Hematopoietic multipotent progenitor cell treated with erythropoietin and hydrocortisone succinate and interleukin-3 and kit ligand, for 4 days (in vitro differentiated cells): ENCODE data around the gene DPYD.

Experiments
- DNase-seq: peaks from one replicate; pipeline ENCODE4 v3.0.0-alpha.2; 2015

The DPYD gene

DNA sequence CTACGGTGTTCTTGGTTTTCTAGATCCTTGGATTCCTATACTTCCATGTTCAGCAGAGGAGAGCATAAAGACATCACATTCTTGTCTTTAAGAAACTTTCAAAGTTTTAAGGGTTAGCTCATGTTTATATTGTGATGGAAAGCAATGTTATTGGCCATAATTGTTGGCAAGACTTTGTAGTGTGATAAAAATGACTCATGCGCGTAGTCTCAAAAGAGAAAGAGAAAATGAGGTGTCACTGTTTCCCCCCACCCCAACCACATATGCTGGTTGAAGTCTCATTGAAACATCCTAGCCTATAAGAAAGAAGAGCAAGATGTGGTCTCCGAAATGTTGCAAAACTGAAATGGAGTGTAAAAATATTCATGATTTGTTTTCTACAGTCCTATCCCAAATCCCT, 850.5 kb downstream of the DPYD start:
- DNase-seq: no peak

DNA sequence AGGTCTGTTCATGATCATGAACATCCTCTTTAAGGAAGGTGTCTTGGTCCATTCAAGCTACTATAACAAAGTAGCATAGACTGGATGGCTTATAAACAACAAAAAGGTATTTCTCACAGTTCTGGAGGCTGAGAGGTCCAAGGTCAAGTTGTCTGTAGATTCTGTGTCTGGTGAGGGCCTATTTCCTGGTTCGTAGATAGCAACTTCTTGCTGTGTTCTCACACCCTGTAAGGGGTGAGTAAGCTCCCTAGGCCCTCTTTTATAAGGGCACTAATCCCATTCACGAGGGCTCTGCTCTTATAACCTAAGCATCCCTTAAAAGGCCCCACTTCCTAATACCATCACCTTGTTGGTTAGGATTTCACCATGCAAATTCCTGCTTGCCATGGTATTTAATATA, 851.5 kb downstream of the DPYD start:
- no peak for DNase-seq

DNA sequence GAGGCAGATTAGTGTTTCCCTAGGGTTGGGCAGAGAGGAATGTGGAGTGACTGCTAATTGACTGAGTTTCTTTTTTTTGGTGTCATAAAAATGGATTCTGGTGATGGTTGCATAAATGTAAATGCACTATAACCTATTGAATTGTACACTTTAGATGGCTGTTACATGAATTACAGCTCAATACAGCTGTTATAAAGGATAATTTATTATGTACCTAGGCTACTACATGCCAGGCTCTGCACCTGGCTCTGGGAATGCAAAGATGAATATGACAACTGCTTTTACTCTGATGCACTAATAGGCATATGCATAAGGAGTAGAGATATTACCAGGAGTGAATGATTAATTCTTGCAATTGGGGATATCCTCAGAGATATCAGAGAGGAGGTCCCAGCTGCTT, 854.0 kb downstream of the DPYD start:
- no peak for DNase-seq

DNA sequence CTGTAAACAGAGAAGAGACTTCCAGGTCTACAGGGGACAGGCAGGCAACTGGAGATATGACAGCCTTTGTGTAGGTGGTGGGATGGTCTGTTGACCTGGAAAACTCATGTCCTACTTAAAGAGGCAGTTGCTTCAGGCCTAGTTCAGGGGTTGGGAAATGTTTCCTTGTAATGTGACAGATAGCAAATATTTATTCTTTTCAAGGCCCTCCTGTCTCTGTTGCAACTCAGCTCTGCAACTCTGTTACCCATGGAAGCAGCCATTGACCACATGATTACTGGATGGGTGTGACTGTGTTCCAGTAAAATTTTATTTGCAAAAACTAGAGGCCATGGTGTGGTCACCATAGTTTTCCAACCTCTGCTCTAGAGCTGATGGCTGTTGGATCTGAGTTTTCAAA, 857.3 kb downstream of the DPYD start:
- DNase-seq: no peak

DNA sequence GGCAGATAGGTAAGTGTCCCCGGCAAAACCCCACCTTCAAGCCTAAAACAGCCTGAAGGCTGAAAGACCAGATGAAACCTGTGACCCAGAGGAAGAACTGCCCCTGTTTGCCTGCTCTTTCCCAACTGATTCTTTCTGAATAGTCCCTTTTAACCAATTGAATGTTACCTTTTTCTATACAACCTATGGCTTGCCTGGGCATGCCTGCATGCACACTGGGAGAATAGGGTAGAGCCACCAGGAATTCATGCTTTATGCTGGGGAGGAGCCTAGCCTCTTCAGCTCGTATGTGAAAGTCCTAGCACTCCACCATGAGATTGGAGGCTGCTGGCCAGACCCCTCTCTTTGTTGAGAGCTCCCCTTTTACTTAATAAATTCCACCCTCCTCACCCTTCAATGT, 859.2 kb downstream of the DPYD start:
- no peak for DNase-seq

DNA sequence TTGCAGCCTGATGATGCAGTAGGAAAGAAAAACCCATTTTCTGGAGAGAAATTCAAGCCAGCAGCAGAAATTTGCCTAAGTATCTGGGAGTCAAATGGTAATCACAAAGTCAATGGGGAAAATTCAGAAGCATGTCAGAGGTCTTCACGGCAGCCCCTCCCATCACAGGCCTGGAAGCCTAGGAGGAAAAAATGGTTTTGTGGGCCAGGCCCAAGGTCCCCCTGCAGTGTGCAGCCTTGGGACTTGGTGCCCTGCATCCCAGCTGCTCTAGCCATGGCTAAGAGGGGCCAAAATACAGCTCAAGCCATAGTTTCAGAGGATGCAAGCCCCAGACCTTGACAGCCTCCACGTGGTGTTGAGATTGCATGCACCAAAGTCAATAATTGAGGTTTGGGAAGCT, 864.4 kb downstream of the DPYD start:
- no peak for DNase-seq

DNA sequence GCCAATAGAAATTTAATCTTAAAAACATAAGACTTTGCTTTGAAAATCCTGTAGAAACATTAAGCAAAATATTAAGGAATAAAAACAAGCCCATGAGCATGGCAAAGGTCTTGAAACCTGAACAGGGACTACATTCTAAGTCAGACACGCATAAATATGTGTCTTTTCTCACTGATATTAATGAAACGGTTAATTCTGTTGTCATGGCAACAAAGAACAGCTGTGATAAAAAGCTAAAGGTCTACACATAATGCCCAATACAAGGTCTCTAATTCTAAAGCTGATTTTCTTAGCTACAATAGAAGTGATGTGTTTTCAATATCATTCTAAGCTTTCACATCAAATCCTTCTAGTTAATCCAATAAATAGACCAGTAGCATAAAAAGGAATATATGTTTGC, 867.6 kb downstream of the DPYD start:
- no peak for DNase-seq

DNA sequence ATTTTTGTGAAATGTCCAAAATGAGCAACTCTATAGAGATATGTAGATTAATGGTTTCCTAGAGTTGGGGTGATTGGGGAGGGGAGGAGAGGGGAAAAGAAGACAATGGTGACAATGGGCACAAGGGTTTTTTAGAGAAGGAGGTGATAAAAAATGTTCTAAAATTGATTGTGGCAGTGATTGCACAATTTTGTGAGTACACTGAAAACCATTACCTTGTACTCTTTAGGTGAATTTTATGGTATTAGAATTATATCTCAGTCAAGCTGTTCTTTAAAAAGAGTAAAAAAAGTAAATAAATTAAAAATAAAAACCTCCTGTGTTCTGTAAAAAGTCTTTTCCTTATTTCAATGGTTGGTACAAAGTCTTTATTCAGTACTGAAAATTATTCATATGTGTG, 869.0 kb downstream of the DPYD start:
- DNase-seq: no peak

DNA sequence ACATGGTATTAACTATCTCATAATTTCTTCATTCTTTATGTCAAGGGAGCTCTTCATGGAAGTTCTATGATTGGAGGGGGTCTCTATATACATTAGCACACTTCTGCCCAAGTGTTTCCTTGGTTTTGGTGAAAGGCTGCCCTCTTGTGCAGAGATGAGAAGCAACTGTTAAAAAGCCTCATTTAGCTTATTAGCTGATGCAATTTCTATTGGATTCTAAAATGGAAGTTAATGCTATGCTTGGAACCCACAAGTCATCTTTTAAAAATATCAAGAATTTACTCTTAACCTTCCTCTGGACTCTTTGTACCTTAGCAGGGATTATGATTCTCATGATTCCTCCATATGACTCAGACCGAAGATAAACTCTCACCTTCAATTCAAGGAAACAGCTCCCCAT, 870.3 kb downstream of the DPYD start:
- peak; percentile 28 for DNase-seq

DNA sequence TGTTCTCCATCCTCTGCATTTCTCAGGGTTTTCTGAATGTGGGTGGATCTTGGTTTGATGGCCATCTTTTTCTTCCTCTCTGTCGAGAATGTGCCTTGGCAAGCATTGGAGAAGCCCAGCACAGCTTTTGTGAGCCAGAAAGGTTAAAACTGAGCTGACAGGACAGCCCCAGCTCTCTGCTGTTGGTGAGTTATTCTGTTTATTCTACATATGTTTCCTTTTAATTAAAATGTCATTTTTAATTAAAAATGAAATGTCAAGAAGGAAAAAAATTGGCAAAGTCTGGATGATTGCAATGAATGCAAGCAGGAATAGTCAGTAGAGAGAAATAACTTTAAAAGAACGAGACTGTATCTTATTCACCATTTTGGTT, 873.4 kb downstream of the DPYD start:
- DNase-seq: no peak

DNA sequence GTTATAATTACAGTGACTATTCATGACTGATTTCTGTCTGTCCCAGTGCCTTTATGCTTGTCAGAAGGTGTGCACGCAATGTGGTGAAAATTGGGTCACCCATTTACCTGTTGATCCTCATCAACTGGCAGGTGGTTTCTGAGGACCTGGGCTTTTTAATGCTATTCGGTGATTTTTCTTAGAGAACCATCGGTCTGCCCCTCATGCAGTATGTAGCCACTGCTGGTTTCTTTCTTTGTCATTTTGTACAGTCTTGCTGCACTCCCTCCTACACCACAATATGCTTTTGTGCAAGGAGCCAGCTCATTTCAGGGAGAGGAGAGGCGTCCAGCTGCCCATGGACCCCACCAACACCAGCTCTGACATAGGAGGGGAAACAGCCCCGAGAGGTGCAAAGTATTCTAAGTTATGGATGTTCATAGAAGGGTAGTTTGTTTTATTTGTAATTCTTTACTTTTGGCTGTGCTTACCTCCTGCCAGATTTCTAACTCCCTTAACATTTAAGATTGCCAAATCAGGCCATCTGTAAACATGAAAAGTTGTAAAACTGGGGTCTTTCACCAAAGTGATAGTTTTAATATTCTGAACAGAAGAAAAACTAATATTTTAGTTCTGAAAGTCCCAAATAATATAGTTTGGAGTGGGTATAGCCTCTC, 873.9 kb downstream of the DPYD start:
- DNase-seq: no peak

DNA sequence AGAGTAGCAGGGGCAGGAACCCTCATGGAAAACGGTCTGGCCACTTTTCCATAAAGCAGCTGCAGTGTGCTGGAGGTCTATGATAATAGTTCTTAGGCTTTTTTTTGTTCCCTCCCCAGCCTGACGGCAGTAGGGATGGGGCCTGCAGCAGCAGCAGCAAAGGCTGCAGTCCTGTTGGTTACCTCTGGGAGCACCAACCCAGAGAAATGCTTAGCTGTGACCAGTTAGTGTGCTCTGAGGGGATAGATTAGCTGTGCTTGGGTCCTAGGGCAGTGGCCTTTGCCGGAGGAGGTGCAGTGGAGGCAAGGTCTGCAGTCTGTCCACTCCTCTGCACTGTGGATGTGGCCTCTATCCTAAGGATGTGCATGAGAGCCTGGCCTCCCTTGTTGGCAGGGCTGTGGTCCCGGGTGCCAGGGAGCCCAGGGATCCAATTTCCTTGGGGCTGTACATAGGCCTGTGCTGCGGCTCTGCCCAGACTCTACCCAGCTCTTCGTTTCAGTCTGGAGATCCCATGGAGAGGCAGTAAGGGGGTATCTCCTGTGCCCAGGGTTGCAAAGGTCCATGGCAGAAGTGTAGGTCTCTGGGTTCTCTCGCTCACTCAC, 876.6 kb downstream of the DPYD start:
- no peak for DNase-seq

DNA sequence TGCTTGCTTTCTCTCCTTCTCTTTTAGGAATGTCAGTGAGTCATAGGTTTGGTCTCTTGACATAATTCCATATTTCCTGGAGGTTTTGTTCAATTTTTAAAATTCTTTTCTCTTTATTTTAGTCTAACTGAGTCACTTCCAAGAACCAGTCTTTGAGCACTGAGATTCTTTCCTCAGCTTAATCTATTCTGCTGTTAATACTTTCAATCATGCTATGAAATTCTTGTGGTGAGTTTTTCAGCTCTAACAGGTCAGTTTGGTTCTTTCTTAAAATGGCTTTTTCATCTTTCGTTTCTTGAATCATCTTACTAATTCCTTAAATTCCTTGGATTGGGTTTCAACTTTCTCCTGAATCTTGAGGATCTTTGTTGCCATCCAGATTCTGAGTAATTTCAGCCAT, 878.3 kb downstream of the DPYD start:
- no peak for DNase-seq

DNA sequence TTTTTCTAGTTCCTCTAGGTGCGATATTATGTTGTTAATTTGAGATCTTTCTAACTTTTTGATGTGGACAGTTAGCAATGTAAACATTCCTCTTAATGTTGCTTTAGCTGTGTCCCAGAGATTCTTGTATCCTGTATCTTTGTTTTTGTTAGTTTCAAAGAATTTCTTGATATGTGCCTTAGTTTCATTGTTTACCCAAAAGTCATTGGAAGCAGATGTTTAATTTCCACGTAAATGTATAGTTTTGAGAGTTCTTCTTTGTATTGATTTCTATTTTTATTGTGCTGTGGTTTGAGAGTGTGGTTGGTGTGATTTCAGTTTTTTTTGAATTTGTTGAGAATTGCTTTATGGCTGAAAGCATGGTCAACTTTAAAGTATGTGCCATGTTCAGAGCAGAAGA, 879.8 kb downstream of the DPYD start:
- no peak for DNase-seq

DNA sequence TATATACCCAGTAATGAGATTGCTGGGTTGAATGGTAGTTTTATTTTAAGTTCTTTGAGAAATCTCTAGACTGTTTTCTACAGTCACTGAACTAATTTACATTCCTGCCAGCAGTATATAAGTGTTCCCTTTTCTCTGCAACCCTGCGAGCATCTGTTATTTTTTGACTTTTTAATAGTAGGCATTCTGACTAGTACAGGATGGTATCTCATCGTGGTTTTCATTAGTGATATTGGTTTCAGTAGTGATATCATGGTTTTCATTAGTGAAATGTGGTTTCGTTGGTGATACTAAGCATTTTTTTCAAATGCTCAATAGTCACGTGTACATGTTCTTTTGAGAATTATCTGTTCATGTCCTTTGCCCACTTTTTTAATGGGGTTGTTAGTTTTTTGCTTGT, 882.4 kb downstream of the DPYD start:
- DNase-seq: no peak

DNA sequence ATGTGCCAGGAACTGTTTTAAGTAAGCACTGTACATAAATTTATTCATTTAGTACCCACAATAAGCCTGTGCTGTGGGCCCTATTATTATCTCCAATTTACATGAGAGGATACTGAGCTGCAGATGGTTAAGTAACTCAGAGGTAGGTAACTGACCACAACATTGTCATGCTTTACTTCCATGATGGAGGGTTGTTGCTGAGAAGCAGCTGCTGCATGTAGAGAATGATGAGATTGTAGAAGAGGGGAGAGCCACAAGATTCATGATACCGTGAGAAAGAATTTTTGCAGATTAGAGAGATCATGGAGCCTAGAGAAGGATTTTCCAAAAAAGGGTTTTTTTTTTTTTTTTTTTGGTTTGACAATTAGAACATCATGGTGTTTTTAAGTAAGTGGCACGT, 886.2 kb downstream of the DPYD start:
- DNase-seq: no peak

DNA sequence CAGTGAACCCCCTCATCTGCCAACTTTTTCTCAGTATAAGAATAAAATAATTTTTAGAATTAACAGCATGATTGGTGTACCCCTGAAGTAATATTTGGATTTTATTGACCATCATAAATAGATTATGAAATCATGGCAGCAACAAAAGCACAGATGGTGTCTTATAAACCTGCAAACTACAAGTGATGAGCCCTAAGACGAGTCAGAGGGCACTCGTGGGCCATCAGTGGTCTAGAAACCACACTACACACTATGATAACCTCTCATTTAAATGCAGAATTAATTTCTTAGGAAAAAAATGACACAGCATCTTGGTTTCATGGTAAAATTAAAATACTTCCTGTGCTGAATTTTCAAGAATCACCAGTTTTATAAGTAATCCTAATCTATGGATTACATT, 886.9 kb downstream of the DPYD start:
- peak; percentile 3 for DNase-seq
